Measurements from ENCODE around the gene ZNRF3.

Gene ZNRF3

DNA sequence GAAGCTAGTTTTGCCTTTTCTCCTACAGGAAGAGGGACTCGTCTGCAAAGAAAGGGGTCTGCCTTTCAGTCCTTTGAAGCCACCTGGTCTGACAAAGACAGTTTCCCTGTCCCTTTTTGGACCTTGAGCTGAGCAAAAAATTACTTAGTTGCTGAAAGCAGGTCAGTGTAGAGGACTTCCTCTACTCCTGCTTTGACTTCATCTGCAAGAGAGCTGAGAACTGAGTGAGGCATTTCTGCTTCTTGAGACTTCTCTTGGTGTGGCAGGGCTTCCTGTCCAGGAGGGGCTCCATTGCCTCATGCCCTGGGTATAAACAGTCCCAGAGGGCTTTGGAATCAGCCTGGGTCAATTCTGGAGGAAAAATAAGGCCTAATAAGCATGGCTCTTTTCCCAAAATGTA is 73.1 kb downstream of the ZNRF3 start:
- TF ChIP-seq, protein P1, sequence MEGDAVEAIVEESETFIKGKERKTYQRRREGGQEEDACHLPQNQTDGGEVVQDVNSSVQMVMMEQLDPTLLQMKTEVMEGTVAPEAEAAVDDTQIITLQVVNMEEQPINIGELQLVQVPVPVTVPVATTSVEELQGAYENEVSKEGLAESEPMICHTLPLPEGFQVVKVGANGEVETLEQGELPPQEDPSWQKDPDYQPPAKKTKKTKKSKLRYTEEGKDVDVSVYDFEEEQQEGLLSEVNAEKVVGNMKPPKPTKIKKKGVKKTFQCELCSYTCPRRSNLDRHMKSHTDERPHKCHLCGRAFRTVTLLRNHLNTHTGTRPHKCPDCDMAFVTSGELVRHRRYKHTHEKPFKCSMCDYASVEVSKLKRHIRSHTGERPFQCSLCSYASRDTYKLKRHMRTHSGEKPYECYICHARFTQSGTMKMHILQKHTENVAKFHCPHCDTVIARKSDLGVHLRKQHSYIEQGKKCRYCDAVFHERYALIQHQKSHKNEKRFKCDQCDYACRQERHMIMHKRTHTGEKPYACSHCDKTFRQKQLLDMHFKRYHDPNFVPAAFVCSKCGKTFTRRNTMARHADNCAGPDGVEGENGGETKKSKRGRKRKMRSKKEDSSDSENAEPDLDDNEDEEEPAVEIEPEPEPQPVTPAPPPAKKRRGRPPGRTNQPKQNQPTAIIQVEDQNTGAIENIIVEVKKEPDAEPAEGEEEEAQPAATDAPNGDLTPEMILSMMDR (conservative IDR thresholded peaks at IDR 0.05): no peak
- H3K27ac ChIP-seq: no peak overlapping the region

DNA sequence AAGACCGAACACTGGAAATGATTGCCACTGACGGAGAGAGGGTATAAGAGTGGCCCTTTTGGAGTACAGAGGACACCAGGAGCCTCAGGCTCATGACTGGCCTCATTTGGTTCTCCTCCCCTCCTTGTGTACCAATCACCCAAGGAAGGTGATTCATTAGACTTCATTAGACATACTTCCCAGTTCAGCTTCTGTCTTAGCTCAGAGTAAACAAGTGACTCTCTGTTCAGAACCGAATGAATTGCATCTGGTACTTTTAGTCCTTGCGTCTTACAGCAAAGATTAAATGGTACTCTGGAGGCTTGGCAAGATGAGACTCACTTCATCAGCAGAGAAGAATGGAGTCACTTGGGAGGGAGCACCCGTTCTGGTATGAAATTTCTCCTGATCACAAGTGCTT is 75.2 kb downstream of the ZNRF3 start:
- H3K27ac ChIP-seq: no peak overlapping the region
- TF ChIP-seq, protein P1 (conservative IDR thresholded peaks at IDR 0.05): no peak

DNA sequence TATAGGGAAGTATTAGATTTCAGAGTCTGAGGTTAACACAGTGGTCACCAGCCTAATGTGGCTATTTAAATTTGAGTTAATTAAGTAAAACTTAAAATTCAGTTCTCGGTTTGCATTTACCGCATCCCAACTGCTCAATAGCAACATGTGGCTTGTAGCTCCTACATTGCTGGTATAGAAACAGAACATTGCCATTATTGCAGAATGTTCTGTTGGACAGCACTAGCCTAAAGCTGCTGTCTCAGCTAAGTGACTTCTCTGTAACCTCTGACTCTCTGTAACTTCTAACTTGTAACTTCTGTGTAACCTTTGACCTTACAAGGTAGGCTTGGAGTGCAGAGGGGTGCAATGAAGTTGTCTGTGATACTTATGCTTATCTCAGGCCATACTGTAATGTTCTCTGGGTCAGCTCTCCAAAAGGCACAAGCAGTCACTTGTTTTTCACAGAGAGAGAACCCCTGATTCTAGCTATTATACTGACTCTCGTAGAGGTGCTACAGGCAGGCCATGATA is 78.7 kb downstream of the ZNRF3 start:
- no peak overlapping the region for H3K27ac ChIP-seq
- TF ChIP-seq, protein P1 (conservative IDR thresholded peaks at IDR 0.05): no peak

DNA sequence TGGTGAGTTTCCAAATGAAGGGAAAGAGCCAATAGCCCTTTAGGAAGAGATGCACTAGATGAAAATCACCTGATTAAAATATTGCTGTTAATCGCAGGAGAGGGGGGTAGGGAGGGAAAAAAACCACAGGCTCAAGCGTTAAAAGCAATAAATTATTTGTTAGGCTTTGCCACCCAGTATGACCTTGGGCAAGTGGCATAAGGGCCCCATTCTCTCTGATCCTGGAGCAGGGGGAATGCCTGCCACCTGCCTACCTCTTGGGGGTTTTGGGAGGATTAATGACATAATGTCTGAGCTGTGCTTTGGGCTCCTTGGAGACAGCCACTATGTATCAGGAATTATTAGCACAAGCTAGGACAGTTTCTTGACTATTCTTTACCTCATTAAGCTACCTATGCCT is 80.0 kb downstream of the ZNRF3 start:
- TF ChIP-seq, protein P1 (conservative IDR thresholded peaks at IDR 0.05): no peak
- H3K27ac ChIP-seq: peak overlapping the region; percentile 8; the same call in 1 of the 2 replicates

DNA sequence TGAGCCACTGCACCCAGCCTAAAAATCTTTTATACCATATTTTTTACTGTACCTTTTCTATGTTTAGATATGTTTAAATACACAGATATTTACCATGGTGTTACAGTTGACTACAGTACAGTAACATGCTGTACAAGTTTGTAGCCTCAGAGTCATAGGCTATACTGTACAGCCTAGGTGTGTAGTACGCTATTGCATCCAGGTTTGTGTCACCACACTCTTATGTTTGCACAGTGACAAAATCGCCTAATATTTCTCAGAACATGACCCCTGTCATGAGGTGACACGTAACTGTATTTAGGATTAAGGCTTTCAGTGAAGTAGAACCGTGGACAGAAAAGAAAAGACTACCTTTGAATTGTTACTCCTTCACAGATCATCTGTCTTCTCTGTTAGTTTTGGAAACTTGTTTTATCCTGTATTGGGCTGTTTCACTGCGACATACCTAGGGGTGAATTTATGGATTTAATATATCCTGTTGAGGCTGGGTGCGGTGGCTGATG is 83.8 kb downstream of the ZNRF3 start:
- TF ChIP-seq, protein P1 (conservative IDR thresholded peaks at IDR 0.05): no peak
- H3K27ac ChIP-seq: no peak overlapping the region

DNA sequence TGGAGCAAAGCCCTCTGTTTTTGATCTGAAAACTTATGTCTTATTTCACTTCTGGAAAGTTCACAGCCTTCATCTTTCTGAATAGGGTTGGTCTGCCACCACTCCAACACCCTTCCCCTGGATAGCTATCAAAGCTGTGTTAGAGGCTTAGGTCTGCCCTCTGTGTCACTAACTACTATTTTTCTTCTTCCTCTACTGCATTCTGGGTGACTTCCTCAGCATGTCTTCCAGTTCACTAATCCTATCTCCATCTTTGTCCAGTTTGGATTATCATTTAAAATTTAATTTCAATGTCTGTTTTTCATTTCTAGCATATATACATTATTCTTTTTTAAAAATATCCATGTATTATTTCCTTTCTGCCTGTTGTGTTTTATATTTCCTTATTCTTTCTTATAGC is 84.6 kb downstream of the ZNRF3 start:
- no peak overlapping the region for H3K27ac ChIP-seq
- TF ChIP-seq, protein P1 (conservative IDR thresholded peaks at IDR 0.05): no peak

DNA sequence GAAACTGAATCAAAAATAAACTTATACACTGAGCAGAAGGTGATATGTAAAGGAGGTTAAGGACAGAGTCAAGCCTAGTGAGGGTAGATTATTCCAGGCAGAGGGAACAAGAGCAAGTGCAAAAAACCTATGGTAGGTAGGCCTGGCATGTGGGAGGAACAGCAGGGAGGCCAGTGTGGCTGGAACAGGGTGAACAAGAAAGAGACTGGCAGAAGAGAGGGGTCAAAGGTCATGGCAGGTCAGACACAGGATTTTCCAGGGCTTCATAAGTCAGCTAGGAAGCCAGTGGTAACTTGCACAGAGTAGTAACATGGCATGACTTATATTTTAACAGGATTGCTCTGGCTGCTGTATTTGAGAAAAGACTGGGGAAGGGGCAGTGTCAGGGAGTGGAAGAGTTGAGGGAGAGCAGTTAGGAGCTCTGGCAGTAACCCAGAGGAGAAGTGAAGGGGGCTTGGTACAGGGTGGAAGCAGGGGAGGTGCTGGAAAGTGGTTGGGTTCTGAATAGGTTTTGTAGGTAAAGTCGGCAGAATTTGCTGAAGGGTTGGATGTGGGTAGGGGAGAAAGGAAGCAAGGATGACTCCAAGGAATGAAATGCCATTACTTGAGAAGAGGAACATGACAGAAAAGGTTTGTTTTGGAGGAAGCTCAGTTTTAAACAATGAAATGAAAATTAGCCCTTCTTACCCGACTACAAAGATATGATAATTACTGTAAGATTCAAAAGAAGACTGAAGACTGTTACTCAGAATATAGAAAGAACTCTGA is 86.2 kb downstream of the ZNRF3 start:
- no peak overlapping the region for H3K27ac ChIP-seq
- TF ChIP-seq, protein P1 (conservative IDR thresholded peaks at IDR 0.05): no peak
